Psoas muscle (tissue), 8 donors: Measurements from ENCODE around the gene EDN2. TPM values are rescaled to one million over a fixed set of nuclear protein-coding genes. Genes with fewer than 3 reads are reported as not detected.

Experiments
- ATAC-seq, 4 donors: fragments of 200-7000 bp; cut with Tn5 transposase; one replicate each; pipeline ENCODE4 v1.9.1; 2020; ENCODE audit warnings: moderate library complexity in 3 of 4, mild to moderate bottlenecking in 2 of 4
- DNase-seq, 2 donors: peaks; one replicate each; pipeline ENCODE4 v3.0.0-alpha.2; 2020
- H3K27ac ChIP-seq: fragments of 200-600 bp; one replicate; pipeline ENCODE4 v1.8.0; 2022
- H3K27me3 ChIP-seq, 3 donors: fragments of 200-600 bp in 1 of 3; one replicate each; pipeline versions ENCODE4 v1.6.1 to v1.8.0; 2013 to 2022; ENCODE audit warnings: low read length in 2 of 3, mild to moderate bottlenecking in 2 of 3, moderate library complexity in 1 of 3; ENCODE audit not compliant: insufficient read depth in 3 of 3
- H3K36me3 ChIP-seq, 2 donors: fragments of 200-600 bp in 1 of 2; one replicate each; pipeline versions ENCODE4 v1.6.1 to v1.8.0; 2013 to 2022; ENCODE audit warnings: low read depth in 1 of 2, mild to moderate bottlenecking in 1 of 2, moderate library complexity in 1 of 2; ENCODE audit not compliant: insufficient read depth in 1 of 2
- H3K4me1 ChIP-seq: fragments of 200-600 bp; one replicate; pipeline ENCODE4 v1.8.0; 2022
- H3K4me3 ChIP-seq: fragments of 200-600 bp; one replicate; pipeline ENCODE4 v1.8.0; 2022; ENCODE audit warnings: mild to moderate bottlenecking
- H3K9me3 ChIP-seq: fragments of 200-600 bp; one replicate; pipeline ENCODE4 v1.8.0; 2022
- WGBS, 3 donors: extraction: QIAGEN DNeasy Blood & Tissue Kit; methylation state at CpG; one replicate each; pipeline versions ENCODE4 v1.1.6 to v1.1.7; 2013; 5-methylcytosine and 5-hydroxymethylcytosine counted together
- intact Hi-C, 2 donors: fragments of 100-400 bp; cut with DNase I; formaldehyde crosslinking; loops; one replicate each; pipeline versions ENCODE4 v1.11.0 to v1.14.2; 2022
- polyA plus RNA-seq, 3 donors: library from polyadenylated mRNA; stranded (reverse); fragments of 200-250 nt; gene quantifications; one replicate each; pipeline ENCODE4 v1.2.3, GENCODE V29; 2013
- total RNA-seq, 4 donors: library from RNA; stranded (reverse); fragmentation: NEBNext Ultra II Directional in 2 of 4; extraction: Animal tissue kit (Norgen Biotek cat#: 25700) in 2 of 4; gene quantifications; one replicate each; pipeline versions ENCODE4 v1.2.1 to v1.2.4, GENCODE V29; 2021 to 2023
- TF ChIP-seq, protein P1 (sequence below): fragments of 200-600 bp; IDR thresholded peaks from one replicate; pipeline ENCODE4 v1.8.0; 2022; ENCODE audit warnings: antibody characterized with exemption
- donor health status: healthy with polysubstance abuse.
- donor health status: DM: no; HTN: no; CAD: no; lungs with moderate emphysema.
- donor health status: Bipolar disorder and iron deficiency.
- donor health status: healthy.
- donor health status: DM: yes; HTN: yes; CAD: no.
- donor health status: DM: no; HTN: no; CAD: no.
- donor health status: DM: no; HTN: no; CAD: no.
- donor health status: DM: yes; HTN: yes; CAD: no.

The EDN2 gene
- total and polyA plus RNA-seq, 7 donors: 0.03 to 0.10 TPM; not detected in 5

GRCh38 chr1:41432481-41433280 is 51.8 kb downstream of the EDN2 start:
- H3K9me3 ChIP-seq: no peaks in the 10 kb centered on the region
- 3 to 15% (median 9%) methylated on average over 17 of the region's 17 CpGs for WGBS, 3 donors
- DNase-seq: peak; percentile 93 to 97

DNA sequence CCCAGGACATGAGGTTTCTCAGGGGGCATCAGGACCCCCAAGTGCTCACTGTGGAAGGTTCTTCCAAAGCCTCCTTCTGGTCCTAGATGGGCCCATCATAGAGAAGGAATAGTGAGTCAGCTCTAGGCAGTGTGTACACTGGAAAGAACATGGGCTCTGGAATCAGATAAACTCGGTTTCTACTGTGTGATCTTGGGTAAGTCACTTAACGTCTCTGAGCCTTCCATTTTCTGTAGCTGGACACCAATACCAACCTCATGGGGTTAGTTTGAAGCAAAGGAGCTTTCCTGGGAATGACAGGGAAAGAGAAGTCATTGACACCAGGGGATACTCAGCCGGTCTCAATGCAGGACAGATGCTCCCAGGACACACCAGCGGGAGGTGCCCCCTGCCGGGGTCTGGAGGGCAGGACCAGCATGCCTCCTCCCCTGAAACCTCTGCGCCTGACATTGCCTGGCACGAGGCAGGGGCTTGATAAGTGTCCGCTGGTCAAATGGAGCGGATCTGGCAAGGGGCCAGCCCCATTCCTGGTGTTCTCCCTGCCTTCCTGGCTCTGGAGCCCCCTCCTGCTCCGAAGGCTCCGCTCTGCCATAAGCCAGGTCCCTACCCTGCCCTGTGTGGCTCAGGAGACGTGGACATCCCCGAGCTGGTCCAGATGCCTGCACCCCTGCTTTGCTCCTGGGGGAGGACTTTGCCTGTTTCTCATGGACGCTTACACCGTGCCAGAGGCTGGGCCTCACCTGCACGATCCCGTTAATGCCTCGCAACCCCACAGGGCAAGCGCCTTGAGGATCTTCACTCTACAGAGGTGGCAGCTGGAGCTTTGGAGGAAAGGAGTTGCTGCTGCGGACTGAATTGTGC is 52.8 kb downstream of the EDN2 start:
- ATAC-seq (peak in 3 of 4 donors; percentile 6 to 21 (median 9)), DNase-seq (peak in 1 of 2 donors; percentile 54)
- Histone ChIP-seq H3K36me3 (no peaks in the 10 kb centered on the region), H3K4me1 (peaks cover 19% of the 10 kb centered on the region), H3K4me3 (no peak overlapping the region), H3K27me3 (no peaks in the 10 kb centered on the region), H3K27ac (peak overlapping the region; percentile 71), H3K9me3 (no peaks in the 10 kb centered on the region)
- intact Hi-C loops: loop anchor here (2.0 to 5.0 kb wide), 5 partner anchors 109 to 164 kb away; no protein-coding TSS in a partner anchor
- WGBS, 3 donors: 60 to 68% (median 60%) methylated on average over 20 of the region's 20 CpGs
- TF ChIP-seq, protein P1, sequence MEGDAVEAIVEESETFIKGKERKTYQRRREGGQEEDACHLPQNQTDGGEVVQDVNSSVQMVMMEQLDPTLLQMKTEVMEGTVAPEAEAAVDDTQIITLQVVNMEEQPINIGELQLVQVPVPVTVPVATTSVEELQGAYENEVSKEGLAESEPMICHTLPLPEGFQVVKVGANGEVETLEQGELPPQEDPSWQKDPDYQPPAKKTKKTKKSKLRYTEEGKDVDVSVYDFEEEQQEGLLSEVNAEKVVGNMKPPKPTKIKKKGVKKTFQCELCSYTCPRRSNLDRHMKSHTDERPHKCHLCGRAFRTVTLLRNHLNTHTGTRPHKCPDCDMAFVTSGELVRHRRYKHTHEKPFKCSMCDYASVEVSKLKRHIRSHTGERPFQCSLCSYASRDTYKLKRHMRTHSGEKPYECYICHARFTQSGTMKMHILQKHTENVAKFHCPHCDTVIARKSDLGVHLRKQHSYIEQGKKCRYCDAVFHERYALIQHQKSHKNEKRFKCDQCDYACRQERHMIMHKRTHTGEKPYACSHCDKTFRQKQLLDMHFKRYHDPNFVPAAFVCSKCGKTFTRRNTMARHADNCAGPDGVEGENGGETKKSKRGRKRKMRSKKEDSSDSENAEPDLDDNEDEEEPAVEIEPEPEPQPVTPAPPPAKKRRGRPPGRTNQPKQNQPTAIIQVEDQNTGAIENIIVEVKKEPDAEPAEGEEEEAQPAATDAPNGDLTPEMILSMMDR: no peak

More at GRCh38 chr1:41432481-41433280, 51.8 kb downstream of the EDN2 start:
- no peaks in the 10 kb centered on the region for H3K27me3 ChIP-seq
- no peaks in the 10 kb centered on the region for H3K36me3 ChIP-seq
- TF ChIP-seq, protein P1: peak; percentile 96
- H3K27ac ChIP-seq: peak overlapping the region; percentile 71
- H3K4me1 ChIP-seq: peaks cover 19% of the 10 kb centered on the region
- H3K4me3 ChIP-seq: peak overlapping the region; percentile 22
- ATAC-seq: peak; percentile 97 to 99 (median 98)
- intact Hi-C loops: loop anchor here (2.0 to 5.0 kb wide), 5 partner anchors 110 to 165 kb away; no protein-coding TSS in a partner anchor

DNA sequence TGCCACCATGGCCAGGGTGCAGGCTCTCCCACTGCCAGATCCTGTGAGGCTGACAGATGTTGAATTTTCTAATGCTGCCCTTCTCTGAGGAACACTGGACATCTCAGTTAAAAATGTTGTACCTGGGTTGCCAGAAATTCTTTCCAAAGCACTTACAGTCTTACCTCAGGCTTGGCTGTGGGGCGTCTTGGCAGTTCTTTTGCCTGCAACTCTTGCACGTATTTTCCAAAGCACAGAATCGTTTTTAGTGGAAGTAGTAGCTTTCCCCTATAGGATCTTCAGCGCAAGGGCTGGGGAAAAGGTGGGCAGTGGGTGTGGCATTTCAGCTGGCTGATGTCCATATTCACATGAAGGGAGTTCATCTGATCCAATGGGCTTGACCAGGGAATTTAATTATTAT is 53.9 kb downstream of the EDN2 start:
- ATAC-seq: no peak
- Histone ChIP-seq H3K9me3 (no peaks in the 10 kb centered on the region), H3K27ac (no peak overlapping the region), H3K4me3 (no peak overlapping the region), H3K4me1 (peaks cover 19% of the 10 kb centered on the region), H3K36me3 (no peaks in the 10 kb centered on the region), H3K27me3 (no peaks in the 10 kb centered on the region)
- 52 to 69% (median 66%) methylated on average over 4 of the region's 4 CpGs for WGBS, 3 donors
- TF ChIP-seq, protein P1: no peak
- no peak for DNase-seq
- intact Hi-C loops: loop anchor here (5.0 kb wide), 3 partner anchors 108 to 163 kb away; no protein-coding TSS in a partner anchor

- 78 to 86% (median 81%) methylated on average over 4 of the region's 4 CpGs for WGBS, 3 donors
- Histone ChIP-seq H3K27ac (no peak overlapping the region), H3K36me3 (no peaks in the 10 kb centered on the region), H3K9me3 (no peaks in the 10 kb centered on the region), H3K4me1 (peaks cover 19% of the 10 kb centered on the region), H3K27me3 (no peaks in the 10 kb centered on the region), H3K4me3 (no peak overlapping the region)
- DNase-seq (no peak), ATAC-seq (no peak)
- TF ChIP-seq, protein P1: no peak
- intact Hi-C loops: loop anchor here (5.0 kb wide), 3 partner anchors 108 to 163 kb away; no protein-coding TSS in a partner anchor
Measured at GRCh38 chr1:41430069-41430468, 54.4 kb downstream of the EDN2 start.
